ENCODE measurements around the gene CELF4.

GRCh38 chr18:37536656-37537055 lies 28.9 kb downstream of the CELF4 start:
- no peak for TF ChIP-seq POLR2AphosphoS5 (IDR thresholded peaks at IDR 0.05; ENCODE audit: low read depth, low read length)
- TF ChIP-seq POLR2A (IDR thresholded peaks at IDR 0.05; ENCODE audit: low read depth, low read length), result no peak

Measured in GM12892 (cell line).